Endothelial cell of umbilical vein (primary cell): Measurements from ENCODE around the gene PWWP3B. TPM values are rescaled to one million over a fixed set of nuclear protein-coding genes. Genes with fewer than 3 reads are reported as not detected.

Experiments used
- BruUV-seq: library from RNA; stranded (reverse); fragments of 400-500 nt; replicated peaks from 2 replicates; lab custom pipeline; 2021; lab: Mats Ljungman, UMichigan
- CTCF ChIA-PET: fragments of 300-600, 350-600 bp; sonication (Branson Sonifier 250); formaldehyde crosslinking; loops from one replicate; lab custom pipeline; 2021; ENCODE audit warnings: antibody characterized with exemption, inconsistent platforms; lab: Charles Lee
- POLR2A ChIA-PET: fragments of 300-600, 350-600 bp; sonication (Branson Sonifier 250); formaldehyde crosslinking; loops from one replicate; lab custom pipeline; 2021; ENCODE audit warnings: antibody characterized with exemption, inconsistent platforms; lab: Charles Lee
- DNase-seq: peaks from one replicate; pipeline ENCODE4 v3.0.0-alpha.2; 2011; ENCODE audit warnings: low read depth, low spot score
- FAIRE-seq: peaks from 2 replicates; lab custom pipeline; 2011; peaks lifted over from hg19 to GRCh38; lab: Jason Lieb, UNC
- H2AFZ ChIP-seq: 2 replicates; pipeline ENCODE4 v1.6.0; 2012; ENCODE audit warnings: low read depth, low read length, control low read depth, inconsistent platforms
- H3K27ac ChIP-seq: 2 replicates; pipeline ENCODE4 v1.5.1; 2011; ENCODE audit warnings: low read depth, mild to moderate bottlenecking, control low read depth, low read length, moderate library complexity; ENCODE audit not compliant: insufficient read depth
- H3K27me3 ChIP-seq, 2 experiments: 2 replicates each; pipeline versions ENCODE4 v1.6.0 to v1.6.1; 2011; ENCODE audit warnings: low read length in 2 of 2, mixed read lengths in 1 of 2; ENCODE audit not compliant: control insufficient read depth in 2 of 2, insufficient read depth in 2 of 2
- H3K36me3 ChIP-seq, 2 experiments: 2 replicates in 1 of 2; 3 replicates in 1 of 2; pipeline ENCODE4 v1.5.1; 2011; ENCODE audit warnings: low read length in 2 of 2, mild to moderate bottlenecking in 1 of 2, moderate library complexity in 1 of 2; ENCODE audit not compliant: control insufficient read depth in 2 of 2, insufficient read depth in 2 of 2; ENCODE audit errors: extremely low read depth in 1 of 2
- H3K4me1 ChIP-seq: 3 replicates; pipeline ENCODE4 v1.5.1; 2011; ENCODE audit warnings: mild to moderate bottlenecking, low read length; ENCODE audit not compliant: control insufficient read depth, insufficient read depth; ENCODE audit errors: extremely low read depth
- H3K4me2 ChIP-seq: 2 replicates; pipeline ENCODE4 v1.6.1; 2011; ENCODE audit warnings: low read length, control low read depth, mixed read lengths; ENCODE audit not compliant: insufficient read depth
- H3K4me3 ChIP-seq, 3 experiments: fragments of 200-600 bp in 1 of 3; sonication (generic), shearing (Covaris generic) in 1 of 3; replicated peaks in 1 of 3; 2 replicates each; pipeline ENCODE4 v1.5.1; 2011 to 2016; ENCODE audit warnings: control low read depth in 3 of 3, low read length in 3 of 3, mild to moderate bottlenecking in 2 of 3, inconsistent platforms in 1 of 3, low read depth in 1 of 3, moderate library complexity in 1 of 3; ENCODE audit not compliant: insufficient read depth in 1 of 3
- H3K79me2 ChIP-seq: 2 replicates; pipeline ENCODE4 v1.6.0; 2012; ENCODE audit warnings: low read length, inconsistent platforms; ENCODE audit not compliant: control insufficient read depth, insufficient read depth
- H3K9ac ChIP-seq: replicated peaks from 2 replicates; pipeline ENCODE3; 2011; ENCODE audit warnings: low read length, control low read depth; ENCODE audit not compliant: insufficient read depth; ENCODE audit errors: extremely low read depth
- H3K9me1 ChIP-seq: replicated peaks from 3 replicates; pipeline ENCODE4 v1.6.0; 2011; ENCODE audit warnings: mild to moderate bottlenecking, low read length; ENCODE audit not compliant: control insufficient read depth, insufficient read depth; ENCODE audit errors: extremely low read depth
- H3K9me3 ChIP-seq: replicated peaks from 2 replicates; pipeline ENCODE4 v1.5.1; 2012; ENCODE audit warnings: low read length, inconsistent platforms; ENCODE audit not compliant: control insufficient read depth, insufficient read depth
- H4K20me1 ChIP-seq: replicated peaks from 2 replicates; pipeline ENCODE3; 2011; ENCODE audit warnings: mild to moderate bottlenecking, low read length; ENCODE audit not compliant: control insufficient read depth, insufficient read depth; ENCODE audit errors: extremely low read depth
- EZH2 ChIP-seq: IDR thresholded peaks from 2 replicates; pipeline ENCODE4 v1.6.1; 2012; ENCODE audit warnings: borderline replicate concordance, low read depth, mild to moderate bottlenecking, moderate library complexity, low read length, inconsistent platforms; ENCODE audit not compliant: severe bottlenecking
- FOS ChIP-seq: IDR thresholded peaks from 2 replicates; pipeline ENCODE4 v1.6.1; 2011; ENCODE audit warnings: mild to moderate bottlenecking, low read length, moderate library complexity, borderline replicate concordance; ENCODE audit not compliant: insufficient read depth
- GATA2 ChIP-seq: IDR thresholded peaks from 2 replicates; pipeline ENCODE4 v1.7.0; 2011; ENCODE audit warnings: low read depth, mild to moderate bottlenecking, moderate library complexity, mixed read lengths, low read length; ENCODE audit not compliant: insufficient read length, insufficient read depth
- JUN ChIP-seq: IDR thresholded peaks from 2 replicates; pipeline ENCODE4 v1.6.1; 2011; ENCODE audit warnings: borderline replicate concordance, low read depth; ENCODE audit not compliant: insufficient read length, insufficient read depth
- MYC ChIP-seq: IDR thresholded peaks from one replicate; pipeline ENCODE4 v1.6.1; 2011; ENCODE audit warnings: mild to moderate bottlenecking, low read depth, low read length
- POLR2A ChIP-seq: IDR thresholded peaks from 2 replicates; pipeline ENCODE4 v1.6.1; 2012; ENCODE audit warnings: low read depth, mild to moderate bottlenecking, control low read depth, low read length
- POLR2AphosphoS5 ChIP-seq: IDR thresholded peaks from 2 replicates; pipeline ENCODE4 v1.6.1; 2012; ENCODE audit warnings: low read depth, mild to moderate bottlenecking, control low read depth, low read length, moderate library complexity; ENCODE audit not compliant: insufficient read depth
- dilution Hi-C: fragments of 300-500 bp; cut with MboI; formaldehyde crosslinking; loops from one replicate; pipeline ENCODE4 v1.15.0; 2019; ENCODE audit warnings: low sequenced_read_pairs; ENCODE audit not compliant: extremely low pct_ligation_motif_present
- intact Hi-C: fragments of 100-400 bp; cut with micrococcal nuclease; formaldehyde crosslinking; loops from one replicate; pipeline ENCODE4 v1.10.0; 2022
- polyA plus RNA-seq, 4 experiments: library from polyadenylated mRNA; depleted of rRNA in 3 of 4; stranded (reverse) in 3 of 4; unstranded in 1 of 4; fragments of >200 nt; gene quantifications; 2 replicates each; pipeline versions ENCODE4 v1.2.1 to v1.2.3, GENCODE V29; 2011 to 2012; ENCODE audit warnings: missing spikeins in 1 of 4
- total RNA-seq: library from RNA; stranded (reverse); gene quantifications from 2 replicates; pipeline ENCODE4 v1.2.3, GENCODE V29; 2021
- TF ChIP-seq, protein P1 (sequence below), 2 donors: IDR thresholded peaks; 1 replicate in 1 of 2; 2 replicates in 1 of 2; pipeline ENCODE4 v1.5.1; 2011; ENCODE audit warnings: low read length in 2 of 2, mild to moderate bottlenecking in 2 of 2, moderate library complexity in 2 of 2, control low read depth in 1 of 2, inconsistent platforms in 1 of 2, low read depth in 1 of 2; ENCODE audit not compliant: insufficient read depth in 1 of 2; ENCODE audit errors: extremely low read depth in 1 of 2
- TF ChIP-seq, protein P2 (sequence below): IDR thresholded peaks from 2 replicates; pipeline ENCODE4 v1.6.1; 2011; ENCODE audit not compliant: insufficient read depth, insufficient read length

PWWP3B gene
- total and polyA plus RNA-seq, 2 donors (not counting 3 experiments of a cell fraction or from before 2014, with no cell fraction given) = not detected

DNA sequence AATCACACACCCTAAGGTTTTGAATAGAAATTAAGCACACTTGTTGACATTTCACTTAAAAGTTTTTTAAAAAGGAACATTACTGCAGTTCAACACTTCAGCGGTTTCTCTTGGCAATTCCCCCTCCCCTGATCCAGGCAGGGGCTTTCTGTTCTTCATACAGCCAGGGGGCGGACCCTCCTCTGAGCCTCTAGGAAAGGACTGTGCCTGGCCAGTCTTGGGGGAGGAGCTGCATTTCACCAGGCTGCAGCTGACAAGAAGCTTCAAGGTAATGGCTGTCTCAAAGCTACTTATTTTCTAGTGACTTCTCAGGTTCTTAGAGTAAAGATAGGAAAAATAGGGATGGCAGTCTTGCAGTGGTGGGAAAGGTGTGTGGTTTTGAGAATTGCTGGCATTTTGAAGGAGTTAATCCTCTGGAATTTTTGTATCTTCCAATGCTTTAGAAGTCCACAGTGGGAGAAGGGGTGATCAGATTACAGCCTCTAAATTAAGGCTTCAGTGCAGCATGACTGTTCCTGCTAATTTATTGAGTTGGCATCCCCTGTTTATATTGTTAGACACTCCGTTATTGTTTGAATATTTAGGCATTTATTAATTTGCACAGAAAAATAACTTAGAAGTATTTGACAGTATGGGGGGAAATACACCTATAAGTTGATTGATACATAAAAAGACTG, 33.5 kb downstream of the PWWP3B start:
- Histone ChIP-seq H3K4me2 (no peak overlapping the region), H3K4me3 (no peak overlapping the region), H3K9ac (no peak overlapping the region), H3K27ac (no peak overlapping the region), H4K20me1 (no peaks in the 10 kb centered on the region), H3K79me2 (no peaks in the 10 kb centered on the region), H3K36me3 (no peaks in the 10 kb centered on the region), H3K4me1 (no peaks in the 10 kb centered on the region), H3K9me3 (no peaks in the 10 kb centered on the region), H2AFZ (no peak overlapping the region), H3K27me3 (no peaks in the 10 kb centered on the region), H3K9me1 (no peaks in the 10 kb centered on the region)
- no TSS peak for BruUV-seq
- TF ChIP-seq FOS = no peak
- TF ChIP-seq EZH2 = no peak
- TF ChIP-seq, protein P1, sequence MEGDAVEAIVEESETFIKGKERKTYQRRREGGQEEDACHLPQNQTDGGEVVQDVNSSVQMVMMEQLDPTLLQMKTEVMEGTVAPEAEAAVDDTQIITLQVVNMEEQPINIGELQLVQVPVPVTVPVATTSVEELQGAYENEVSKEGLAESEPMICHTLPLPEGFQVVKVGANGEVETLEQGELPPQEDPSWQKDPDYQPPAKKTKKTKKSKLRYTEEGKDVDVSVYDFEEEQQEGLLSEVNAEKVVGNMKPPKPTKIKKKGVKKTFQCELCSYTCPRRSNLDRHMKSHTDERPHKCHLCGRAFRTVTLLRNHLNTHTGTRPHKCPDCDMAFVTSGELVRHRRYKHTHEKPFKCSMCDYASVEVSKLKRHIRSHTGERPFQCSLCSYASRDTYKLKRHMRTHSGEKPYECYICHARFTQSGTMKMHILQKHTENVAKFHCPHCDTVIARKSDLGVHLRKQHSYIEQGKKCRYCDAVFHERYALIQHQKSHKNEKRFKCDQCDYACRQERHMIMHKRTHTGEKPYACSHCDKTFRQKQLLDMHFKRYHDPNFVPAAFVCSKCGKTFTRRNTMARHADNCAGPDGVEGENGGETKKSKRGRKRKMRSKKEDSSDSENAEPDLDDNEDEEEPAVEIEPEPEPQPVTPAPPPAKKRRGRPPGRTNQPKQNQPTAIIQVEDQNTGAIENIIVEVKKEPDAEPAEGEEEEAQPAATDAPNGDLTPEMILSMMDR (IDR thresholded peaks at IDR 0.05; ENCODE audit: extremely low read depth in 1 of 2, insufficient read depth in 1 of 2, low read depth in 1 of 2, low read length in 2 of 2) = no peak
- TF ChIP-seq MYC = no peak
- DNase-seq = no peak
- dilution Hi-C loops = no loop called here
- ChIA-PET CTCF (no interaction called here), POLR2A (no interaction called here)
- FAIRE-seq = no peak
- intact Hi-C loops = no loop called here

DNA sequence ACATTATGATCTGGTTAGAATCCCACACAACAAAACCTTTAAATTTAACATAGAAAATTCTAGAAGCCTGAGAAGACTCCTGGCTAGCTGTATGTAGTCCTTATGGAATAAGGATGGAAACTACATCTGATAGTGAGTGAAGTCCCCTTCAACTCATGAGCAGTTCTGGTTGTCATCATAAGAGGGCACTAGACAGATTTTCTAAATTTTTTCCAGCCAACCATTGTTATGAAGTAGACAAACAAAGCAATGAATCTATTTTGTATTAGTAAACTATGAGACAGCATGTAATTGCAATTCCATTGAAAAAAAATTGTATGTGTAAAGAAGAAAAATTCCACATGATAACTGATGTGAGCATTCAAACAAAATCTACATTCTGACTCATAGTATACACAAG, 35.2 kb downstream of the PWWP3B start:
- no peak for DNase-seq
- CTCF ChIA-PET = no interaction called here
- intact Hi-C loops = no loop called here

More for the DNA sequence above, 35.2 kb downstream of the PWWP3B start:
- no peak for FAIRE-seq
- Histone ChIP-seq H3K9ac (no peak overlapping the region), H3K9me1 (no peaks in the 10 kb centered on the region), H2AFZ (no peak overlapping the region), H4K20me1 (no peaks in the 10 kb centered on the region), H3K9me3 (no peaks in the 10 kb centered on the region), H3K4me1 (no peaks in the 10 kb centered on the region), H3K4me2 (no peak overlapping the region), H3K79me2 (no peaks in the 10 kb centered on the region), H3K36me3 (no peaks in the 10 kb centered on the region), H3K27ac (no peak overlapping the region), H3K4me3 (no peak overlapping the region), H3K27me3 (no peaks in the 10 kb centered on the region)
- dilution Hi-C loops = no loop called here
- POLR2A ChIA-PET = no interaction called here
- TF ChIP-seq, protein P1 (IDR thresholded peaks at IDR 0.05; ENCODE audit: extremely low read depth in 1 of 2, insufficient read depth in 1 of 2, low read depth in 1 of 2, low read length in 2 of 2) = no peak
- TF ChIP-seq EZH2 (no peak), POLR2A (no peak), MYC (no peak), GATA2 (no peak), JUN (no peak), FOS (no peak), POLR2AphosphoS5 (no peak)
- TF ChIP-seq, protein P2, sequence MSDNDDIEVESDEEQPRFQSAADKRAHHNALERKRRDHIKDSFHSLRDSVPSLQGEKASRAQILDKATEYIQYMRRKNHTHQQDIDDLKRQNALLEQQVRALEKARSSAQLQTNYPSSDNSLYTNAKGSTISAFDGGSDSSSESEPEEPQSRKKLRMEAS = no peak
- BruUV-seq = no TSS peak
